Right lobe of liver (tissue), 4 donors: ENCODE data around the gene IL1R1.

Experiments
- CTCF ChIP-seq, 4 donors: fragments of 200-600 bp in 3 of 4; fragments of 450-650 bp in 1 of 4; IDR thresholded peaks; one replicate each; pipeline versions ENCODE4 v1.5.1 to v1.8.0; 2016 to 2022; ENCODE audit warnings: antibody characterized with exemption in 4 of 4, mild to moderate bottlenecking in 2 of 4
- POLR2A ChIP-seq: fragments of 450-650 bp; IDR thresholded peaks from one replicate; pipeline ENCODE4 v1.6.1; 2017; ENCODE audit warnings: antibody characterized with exemption, mild to moderate bottlenecking
- donor health status: DM: no; HTN: no; CAD: no.
- donor health status: DM: no; HTN: no; CAD: no.
- donor health status: DM: no; HTN: yes; CAD: no.

- TF ChIP-seq CTCF (IDR thresholded peaks at IDR 0.05) (no peak), POLR2A (no peak)
Observed at GRCh38 chr2:102181376-102181775, 38.8 kb downstream of the IL1R1 start.
